Left lung (tissue), 10 donors: Measurements from ENCODE around the gene GALNT2. TPM values are rescaled to one million over a fixed set of nuclear protein-coding genes. Genes with fewer than 3 reads are reported as not detected.
A peak's percentile ranks its signal among the peaks of the same experiment; 100 is the strongest.

Source experiments
- ATAC-seq: fragments of 200-7000 bp; cut with Tn5 transposase; one replicate; pipeline ENCODE4 v1.9.1; 2020; ENCODE audit warnings: moderate library complexity
- DNase-seq, 4 donors: peaks; one replicate each; pipeline ENCODE4 v3.0.0-alpha.2; 2013 to 2020
- H3K27ac ChIP-seq, 2 donors: fragments of 200-600 bp; sonication (generic) in 1 of 2; one replicate each; pipeline versions ENCODE4 v1.5.0 to v1.8.0; 2020 to 2021
- H3K27me3 ChIP-seq, 2 donors: fragments of 200-600 bp; sonication (generic) in 1 of 2; one replicate each; pipeline versions ENCODE4 v1.5.0 to v1.8.0; 2020 to 2021
- H3K36me3 ChIP-seq, 2 donors: fragments of 200-600 bp; sonication (generic) in 1 of 2; one replicate each; pipeline versions ENCODE4 v1.5.0 to v1.8.0; 2020 to 2021
- H3K4me1 ChIP-seq, 2 donors: fragments of 200-600 bp; one replicate each; pipeline ENCODE4 v1.8.0; 2021
- H3K4me3 ChIP-seq, 2 donors: fragments of 200-600 bp; sonication (generic) in 1 of 2; one replicate each; pipeline versions ENCODE4 v1.5.0 to v1.8.0; 2020 to 2021; ENCODE audit warnings: mild to moderate bottlenecking in 1 of 2
- H3K9me3 ChIP-seq, 2 donors: fragments of 200-600 bp; sonication (generic) in 1 of 2; one replicate each; pipeline versions ENCODE4 v1.5.0 to v1.8.0; 2020 to 2021
- intact Hi-C, 2 donors: fragments of 100-400 bp; cut with DNase I; formaldehyde crosslinking; loops; one replicate each; pipeline versions ENCODE4 v1.11.2 to v1.14.2; 2022
- polyA plus RNA-seq, 6 donors: library from polyadenylated mRNA; unstranded; fragments of 120-200 nt; gene quantifications; one replicate each; pipeline ENCODE4 v1.2.1, GENCODE V29; 2013; ENCODE audit not compliant: insufficient read length in 6 of 6
- total RNA-seq, 2 donors: library from RNA; stranded (reverse); fragmentation: NEBNext Ultra II Directional; extraction: Animal tissue kit (Norgen Biotek cat#: 25700); gene quantifications; one replicate each; pipeline ENCODE4 v1.2.1, GENCODE V29; 2021
- TF ChIP-seq, protein P1 (sequence below), 2 donors: fragments of 200-600 bp; sonication (generic) in 1 of 2; IDR thresholded peaks; one replicate each; pipeline versions ENCODE4 v1.5.0 to v1.8.0; 2021; ENCODE audit warnings: antibody characterized with exemption in 2 of 2
- donor health status: DM: no; HTN: yes; CAD: no.
- donor health status: DM: no; HTN: no; CAD: no.

The GALNT2 gene
- total and polyA plus RNA-seq, 8 donors = 27.6 to 114 (median 40.0) TPM

GRCh38 chr1:230083053-230083452, 16.0 kb downstream of the GALNT2 start:
- TF ChIP-seq, protein P1, sequence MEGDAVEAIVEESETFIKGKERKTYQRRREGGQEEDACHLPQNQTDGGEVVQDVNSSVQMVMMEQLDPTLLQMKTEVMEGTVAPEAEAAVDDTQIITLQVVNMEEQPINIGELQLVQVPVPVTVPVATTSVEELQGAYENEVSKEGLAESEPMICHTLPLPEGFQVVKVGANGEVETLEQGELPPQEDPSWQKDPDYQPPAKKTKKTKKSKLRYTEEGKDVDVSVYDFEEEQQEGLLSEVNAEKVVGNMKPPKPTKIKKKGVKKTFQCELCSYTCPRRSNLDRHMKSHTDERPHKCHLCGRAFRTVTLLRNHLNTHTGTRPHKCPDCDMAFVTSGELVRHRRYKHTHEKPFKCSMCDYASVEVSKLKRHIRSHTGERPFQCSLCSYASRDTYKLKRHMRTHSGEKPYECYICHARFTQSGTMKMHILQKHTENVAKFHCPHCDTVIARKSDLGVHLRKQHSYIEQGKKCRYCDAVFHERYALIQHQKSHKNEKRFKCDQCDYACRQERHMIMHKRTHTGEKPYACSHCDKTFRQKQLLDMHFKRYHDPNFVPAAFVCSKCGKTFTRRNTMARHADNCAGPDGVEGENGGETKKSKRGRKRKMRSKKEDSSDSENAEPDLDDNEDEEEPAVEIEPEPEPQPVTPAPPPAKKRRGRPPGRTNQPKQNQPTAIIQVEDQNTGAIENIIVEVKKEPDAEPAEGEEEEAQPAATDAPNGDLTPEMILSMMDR (IDR thresholded peaks at IDR 0.05) = no peak
- ATAC-seq = no peak
- H3K36me3 ChIP-seq = peaks cover 0 to 7% of the 10 kb centered on the region in 2 donors
- no peak for DNase-seq
- peaks cover 21 to 45% of the 10 kb centered on the region in 2 donors for H3K4me1 ChIP-seq
- H3K9me3 ChIP-seq = no peaks in the 10 kb centered on the region
- intact Hi-C loops = no loop called here
- H3K27me3 ChIP-seq = no peaks in the 10 kb centered on the region
- H3K27ac ChIP-seq = no peak overlapping the region
- H3K4me3 ChIP-seq = no peak overlapping the region

DNA sequence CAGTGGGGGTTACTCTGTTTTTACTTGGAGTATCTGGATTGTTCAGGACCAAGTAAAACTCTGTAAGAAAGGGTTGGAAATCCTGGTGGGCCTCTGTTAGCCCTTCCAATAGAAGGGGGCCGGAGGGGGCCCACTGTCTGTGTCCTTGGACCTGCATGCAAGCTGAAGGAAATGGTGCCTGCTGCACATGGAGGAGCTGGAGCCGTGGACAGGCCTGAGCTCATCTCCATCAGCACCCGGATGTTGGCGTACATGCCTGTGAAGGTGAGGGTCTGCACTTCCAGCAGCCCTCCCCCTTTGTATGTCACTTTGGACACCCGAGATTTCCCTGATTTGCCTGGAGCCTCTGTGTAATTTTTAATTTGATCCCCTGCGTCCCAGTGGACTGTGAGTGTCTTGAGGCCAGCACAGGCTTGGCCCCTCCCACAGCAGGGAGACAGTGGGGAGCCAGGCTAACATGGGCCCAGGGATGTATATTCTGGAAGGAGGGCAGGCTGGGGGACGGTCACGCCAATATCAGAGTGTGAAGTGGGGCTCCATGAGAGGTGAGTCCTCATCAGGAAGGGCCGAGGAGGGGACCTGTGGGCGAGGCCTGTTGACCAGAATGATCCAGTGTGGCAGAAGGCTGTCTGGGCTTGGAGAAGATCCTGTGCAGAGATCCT, 16.8 kb downstream of the GALNT2 start:
- intact Hi-C loops = no loop called here
- no peaks in the 10 kb centered on the region for H3K9me3 ChIP-seq
- no peak for DNase-seq
- H3K27ac ChIP-seq = peak overlapping the region; percentile 53 to 54
- H3K36me3 ChIP-seq = peaks cover 0 to 7% of the 10 kb centered on the region in 2 donors
- TF ChIP-seq, protein P1 (IDR thresholded peaks at IDR 0.05) = no peak
- peaks cover 21 to 45% of the 10 kb centered on the region in 2 donors for H3K4me1 ChIP-seq
- ATAC-seq = no peak
- no peaks in the 10 kb centered on the region for H3K27me3 ChIP-seq
- H3K4me3 ChIP-seq = no peak overlapping the region

- intact Hi-C loops = no loop called here
- ATAC-seq (peak; percentile 87), DNase-seq (peak in 1 of 4 donors; percentile 67)
- Histone ChIP-seq H3K27me3 (no peaks in the 10 kb centered on the region), H3K9me3 (no peaks in the 10 kb centered on the region), H3K4me3 (no peak overlapping the region), H3K4me1 (peaks cover 21 to 47% of the 10 kb centered on the region in 2 donors), H3K36me3 (peaks cover 0 to 10% of the 10 kb centered on the region in 2 donors), H3K27ac (peak overlapping the region; percentile 53 to 54)
- TF ChIP-seq, protein P1 (IDR thresholded peaks at IDR 0.05) = no peak
Observed at GRCh38 chr1:230084408-230085177, 17.6 kb downstream of the GALNT2 start.

DNA sequence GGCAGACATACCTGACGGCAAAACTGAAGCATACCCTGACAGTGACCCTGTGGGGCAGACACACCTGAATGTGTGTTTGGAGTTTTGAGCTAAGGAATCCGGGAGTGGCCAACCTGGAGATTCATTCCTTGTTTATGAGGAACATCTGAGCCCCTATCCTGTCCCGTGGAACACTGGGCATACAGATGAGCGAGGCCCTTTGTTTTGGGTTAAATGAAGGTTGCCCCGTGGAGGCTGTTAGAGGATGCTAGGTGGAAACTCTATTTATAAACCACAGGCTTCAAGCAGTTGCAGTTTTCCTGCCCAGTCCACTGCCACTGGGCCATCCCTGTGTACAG, 18.1 kb downstream of the GALNT2 start:
- no peaks in the 10 kb centered on the region for H3K27me3 ChIP-seq
- no peak overlapping the region for H3K4me3 ChIP-seq
- ATAC-seq (no peak), DNase-seq (no peak)
- intact Hi-C loops = no loop called here
- peaks cover 0 to 11% of the 10 kb centered on the region in 2 donors for H3K36me3 ChIP-seq
- peak overlapping the region in 1 of 2 donors; percentile 53 for H3K27ac ChIP-seq
- no peaks in the 10 kb centered on the region for H3K9me3 ChIP-seq
- H3K4me1 ChIP-seq = peaks cover 21 to 52% of the 10 kb centered on the region in 2 donors
- TF ChIP-seq, protein P1 (IDR thresholded peaks at IDR 0.05) = no peak

DNA sequence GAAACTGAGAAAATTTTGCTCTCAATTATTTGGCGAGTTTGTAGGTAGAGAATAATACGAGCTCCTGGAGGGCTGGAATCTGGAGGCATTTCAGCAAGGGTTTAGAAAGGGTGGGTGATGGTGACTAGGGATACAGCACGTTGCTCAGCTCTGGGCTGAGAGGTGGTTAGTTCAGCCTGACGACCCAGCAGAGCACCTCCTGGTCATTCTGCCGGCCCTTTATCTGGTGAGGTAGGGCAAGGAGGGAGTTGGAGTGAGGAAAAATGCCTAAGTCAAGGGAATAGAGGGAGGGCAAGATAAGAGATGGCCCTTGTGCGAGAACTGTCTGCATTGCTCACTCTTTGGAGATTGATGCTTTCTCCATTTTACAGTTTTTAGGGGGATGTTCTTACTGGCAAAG, 19.1 kb downstream of the GALNT2 start:
- DNase-seq = no peak
- H3K4me3 ChIP-seq = no peak overlapping the region

More for the DNA sequence above, 19.1 kb downstream of the GALNT2 start:
- TF ChIP-seq, protein P1 (IDR thresholded peaks at IDR 0.05) = no peak
- Histone ChIP-seq H3K27me3 (no peaks in the 10 kb centered on the region), H3K4me1 (peaks cover 21 to 59% of the 10 kb centered on the region in 2 donors), H3K9me3 (no peaks in the 10 kb centered on the region), H3K36me3 (peaks cover 0 to 5% of the 10 kb centered on the region in 2 donors), H3K27ac (no peak overlapping the region)
- intact Hi-C loops = no loop called here
- no peak for ATAC-seq
